SW480 (cell line): ENCODE data around the gene TSR1.

ENCODE experiments used
- DNase-seq: peaks from one replicate; pipeline ENCODE4 v3.0.0-alpha.2; 2016; ENCODE audit warnings: low spot score

TSR1 gene

GRCh38 chr17:2369039-2369438 lies 32.8 kb upstream of the TSR1 start:
- DNase-seq = no peak

GRCh38 chr17:2368359-2368758 lies 32.1 kb upstream of the TSR1 start:
- DNase-seq = no peak

GRCh38 chr17:2366747-2367494 lies 30.7 kb upstream of the TSR1 start:
- no peak for DNase-seq

GRCh38 chr17:2365132-2365531 lies 28.9 kb upstream of the TSR1 start:
- DNase-seq = no peak

GRCh38 chr17:2364763-2365116 lies 28.5 kb upstream of the TSR1 start:
- no peak for DNase-seq

GRCh38 chr17:2363851-2364762 lies 27.9 kb upstream of the TSR1 start:
- no peak for DNase-seq

- DNase-seq = no peak
These were observed 27.1 kb upstream of the TSR1 start for GRCh38 chr17:2363318-2363717.

GRCh38 chr17:2362881-2363280 lies 26.6 kb upstream of the TSR1 start:
- DNase-seq = no peak

GRCh38 chr17:2362416-2362815 lies 26.2 kb upstream of the TSR1 start:
- no peak for DNase-seq

- DNase-seq = no peak
These were observed 25.8 kb upstream of the TSR1 start for GRCh38 chr17:2362016-2362415.

- DNase-seq = no peak
These were observed 24.9 kb upstream of the TSR1 start for GRCh38 chr17:2361010-2361760.

- no peak for DNase-seq
These were observed 21.7 kb upstream of the TSR1 start for GRCh38 chr17:2357931-2358434.

GRCh38 chr17:2357237-2357636 lies 21.0 kb upstream of the TSR1 start:
- no peak for DNase-seq

- no peak for DNase-seq
These were observed 18.1 kb upstream of the TSR1 start for GRCh38 chr17:2354311-2354710.

GRCh38 chr17:2351269-2351668 lies 15.0 kb upstream of the TSR1 start:
- DNase-seq = no peak

GRCh38 chr17:2347805-2348685 lies 11.8 kb upstream of the TSR1 start:
- DNase-seq = peak; percentile 41

GRCh38 chr17:2346475-2346874 lies 10.2 kb upstream of the TSR1 start:
- no peak for DNase-seq

- DNase-seq = no peak
These were observed 8.3 kb upstream of the TSR1 start for GRCh38 chr17:2344528-2344927.

GRCh38 chr17:2343421-2343820 lies 7.2 kb upstream of the TSR1 start:
- DNase-seq = no peak

- DNase-seq = no peak
These were observed 2.0 kb upstream of the TSR1 start for GRCh38 chr17:2338315-2338657.

GRCh38 chr17:2337544-2338314 lies 1.5 kb upstream of the TSR1 start:
- DNase-seq = peak; percentile 36
